Measurements from ENCODE around the gene AIDA.
"Not testable (repeated sequence)": the region's sequence is repeated elsewhere in the genome, so short reads cannot be mapped to it uniquely, and the experiment has no call there.

AIDA gene

GRCh38 chr1:222711319-222712252, 705 bp downstream of the AIDA start:
- DNase-seq (ENCODE audit: low read depth), result peak; percentile 46

DNA sequence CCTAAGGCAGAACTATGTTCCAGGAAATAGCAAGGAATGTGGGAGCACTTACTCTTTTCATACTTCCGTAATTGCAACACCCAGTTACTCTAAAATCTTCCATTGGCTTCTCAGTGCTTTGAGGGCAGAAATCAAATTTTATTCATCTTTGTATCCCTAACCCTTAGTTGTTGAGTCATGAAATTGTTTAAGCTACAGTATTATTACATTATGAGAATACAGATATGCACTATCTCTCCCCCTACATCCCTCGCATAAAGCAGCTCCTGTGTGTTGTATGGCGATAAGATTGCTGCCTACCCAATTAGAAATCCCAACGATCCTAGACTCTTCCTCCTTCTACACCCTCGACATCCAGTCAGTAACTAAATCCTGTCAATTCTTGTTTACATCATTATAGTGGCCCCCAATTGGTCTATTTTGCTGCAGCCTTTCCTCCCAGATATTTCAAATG, 2.6 kb downstream of the AIDA start:
- DNase-seq (ENCODE audit: low read depth), result no peak

GRCh38 chr1:222706815-222707214, 5.5 kb downstream of the AIDA start:
- no peak for DNase-seq (ENCODE audit: low read depth)

DNA sequence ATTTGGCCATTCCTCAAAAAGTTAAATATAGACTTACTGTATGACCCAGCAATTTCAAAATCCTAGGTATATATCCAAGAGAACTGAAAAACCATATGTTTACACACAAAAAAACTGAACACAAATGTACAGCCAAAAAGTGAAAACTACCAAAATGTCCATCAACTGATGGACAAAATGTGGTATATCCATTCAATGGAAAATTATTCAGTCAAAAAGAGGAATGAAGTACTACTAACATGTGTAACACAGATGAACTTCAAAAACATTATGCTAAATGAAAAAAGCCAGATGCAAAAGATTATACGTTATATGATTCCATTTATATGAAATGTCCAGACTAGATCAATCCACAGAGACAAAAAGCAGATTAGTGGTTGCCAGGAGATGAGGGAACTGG, 8.0 kb downstream of the AIDA start:
- DNase-seq (ENCODE audit: low read depth), result no peak

- no peak for DNase-seq (ENCODE audit: low read depth)
Observed at GRCh38 chr1:222702210-222702609, 10.1 kb downstream of the AIDA start.

- DNase-seq (ENCODE audit: low read depth), result no peak
Observed at GRCh38 chr1:222697826-222698225, 14.5 kb downstream of the AIDA start.

- no peak for DNase-seq (ENCODE audit: low read depth)
Observed at GRCh38 chr1:222697203-222697602, 15.1 kb downstream of the AIDA start.

DNA sequence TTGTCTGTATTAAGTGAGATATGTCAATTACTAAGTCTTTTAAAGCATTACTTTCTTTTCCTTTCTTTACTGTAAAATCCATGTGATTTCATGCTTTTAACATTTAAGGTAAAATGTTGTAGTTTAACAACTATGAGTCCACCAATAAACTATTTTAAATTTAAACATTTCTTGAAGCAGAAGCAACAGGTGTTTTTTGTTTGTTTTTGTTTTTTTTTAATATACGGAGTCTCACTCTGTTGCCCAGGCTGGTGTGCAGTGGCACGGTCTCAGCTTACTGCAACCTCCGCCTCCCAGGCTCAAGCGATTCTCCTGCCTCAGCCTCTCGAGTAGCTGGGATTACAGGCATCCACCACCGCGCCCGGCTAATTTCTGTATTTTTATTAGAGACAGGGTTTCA, 15.6 kb downstream of the AIDA start:
- no peak for DNase-seq (ENCODE audit: low read depth)

DNA sequence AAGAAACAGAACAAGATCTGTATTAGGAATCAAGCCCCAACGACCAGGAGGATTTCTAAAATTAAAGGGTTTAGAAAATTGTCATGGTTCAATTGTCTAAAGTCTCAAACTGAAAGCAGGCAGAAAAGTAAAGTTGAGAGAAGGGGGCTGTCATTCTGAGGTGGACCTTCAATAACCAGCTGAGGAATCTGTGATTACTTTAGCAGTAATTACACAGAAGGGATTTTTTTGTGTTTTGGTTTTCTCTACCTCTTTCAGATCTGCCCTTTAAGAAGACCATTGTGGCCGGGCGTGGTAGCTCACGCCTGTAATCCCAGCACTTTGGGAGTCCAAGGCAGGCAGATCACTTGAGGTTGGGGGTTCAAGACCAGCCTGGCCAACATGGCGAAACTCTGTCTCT, 17.4 kb downstream of the AIDA start:
- no peak for DNase-seq (ENCODE audit: low read depth)

GRCh38 chr1:222691016-222691415, 21.3 kb downstream of the AIDA start:
- no peak for DNase-seq (ENCODE audit: low read depth)

DNA sequence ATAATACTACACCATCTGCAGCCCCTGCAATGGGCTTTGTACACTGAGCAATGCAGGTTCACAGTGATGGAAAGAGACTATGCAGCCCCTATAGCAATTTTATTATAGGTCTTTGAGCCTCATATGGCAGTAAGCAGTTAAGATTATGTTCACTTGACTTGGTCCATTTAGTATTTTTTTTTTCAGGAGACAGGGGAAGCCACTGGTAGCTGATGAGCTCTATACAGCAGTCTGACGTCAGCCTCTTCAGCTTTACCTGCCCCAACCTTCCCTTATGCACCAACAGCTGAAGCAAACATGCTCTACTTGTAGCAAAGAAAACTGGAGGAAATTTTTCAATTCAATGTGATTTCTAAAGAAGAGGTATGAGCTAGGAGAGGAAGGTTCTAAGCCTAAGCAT, 32.2 kb downstream of the AIDA start:
- DNase-seq (ENCODE audit: low read depth), result no peak

GRCh38 chr1:222670110-222670509, 42.2 kb downstream of the AIDA start:
- DNase-seq (ENCODE audit: low read depth), result no peak

DNA sequence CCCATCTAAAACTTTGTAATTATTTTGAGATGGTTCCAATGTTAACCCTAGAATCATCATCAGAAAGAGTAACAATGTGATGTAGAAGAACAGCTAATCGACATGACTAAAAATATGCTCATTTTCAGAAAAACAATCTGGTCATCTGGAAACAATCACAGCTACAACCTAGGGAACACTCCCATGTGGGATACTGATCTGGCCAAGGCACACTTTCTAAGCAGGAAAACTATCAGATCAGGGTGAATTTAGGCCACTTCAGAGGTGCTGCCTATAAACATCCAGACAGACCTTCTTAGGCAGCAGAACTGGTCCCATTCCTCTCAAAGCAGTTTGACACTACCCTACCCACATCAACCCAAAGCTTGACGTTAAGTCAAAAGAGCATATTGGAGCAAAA, 43.2 kb downstream of the AIDA start:
- DNase-seq (ENCODE audit: low read depth), result not testable (repeated sequence)

DNA sequence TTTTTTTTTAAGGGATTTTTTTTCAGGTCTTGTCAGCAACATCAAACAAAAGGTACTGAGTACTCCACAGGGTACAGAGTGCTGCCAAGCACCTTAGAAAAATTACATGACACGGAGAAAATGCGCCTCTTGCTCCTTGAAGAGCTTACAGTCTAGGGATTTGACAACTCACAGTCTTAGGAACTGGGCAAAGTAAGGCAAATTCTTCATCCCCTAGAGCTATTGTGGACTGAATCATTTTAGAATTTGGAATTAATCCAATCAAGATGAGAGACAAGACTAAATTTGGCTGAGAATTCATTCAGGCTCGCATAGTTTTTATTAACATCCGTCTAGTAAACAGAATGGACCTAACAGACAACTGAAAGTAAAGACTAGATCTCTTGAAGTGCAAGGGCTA, 44.1 kb downstream of the AIDA start:
- DNase-seq (ENCODE audit: low read depth), result not testable (repeated sequence)

GRCh38 chr1:222665964-222666363, 46.3 kb downstream of the AIDA start:
- DNase-seq (ENCODE audit: low read depth), result no peak

DNA sequence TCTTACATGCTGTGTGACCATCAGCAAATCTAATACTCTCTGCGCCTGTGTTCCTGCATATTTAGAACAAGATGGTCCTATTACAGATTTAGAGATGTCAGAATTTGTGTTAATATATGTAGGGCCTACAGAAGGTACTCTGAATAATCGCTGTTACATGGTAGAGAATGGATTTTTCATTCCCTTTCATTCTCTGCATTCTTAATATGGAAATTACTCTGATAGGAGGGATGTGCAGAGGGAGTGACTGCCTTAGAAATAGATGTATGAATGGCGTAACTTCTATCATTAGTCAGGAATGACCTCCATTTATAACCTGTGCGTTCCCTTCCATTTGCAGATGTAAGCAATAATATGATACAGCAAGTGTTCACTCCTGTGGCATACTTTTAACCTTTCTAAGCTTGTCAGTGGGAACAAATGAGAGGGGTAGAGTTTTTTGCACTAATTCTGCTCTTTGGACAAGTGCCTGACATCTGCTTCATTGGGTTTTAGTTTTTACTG, 48.8 kb downstream of the AIDA start:
- DNase-seq (ENCODE audit: low read depth), result no peak

DNA sequence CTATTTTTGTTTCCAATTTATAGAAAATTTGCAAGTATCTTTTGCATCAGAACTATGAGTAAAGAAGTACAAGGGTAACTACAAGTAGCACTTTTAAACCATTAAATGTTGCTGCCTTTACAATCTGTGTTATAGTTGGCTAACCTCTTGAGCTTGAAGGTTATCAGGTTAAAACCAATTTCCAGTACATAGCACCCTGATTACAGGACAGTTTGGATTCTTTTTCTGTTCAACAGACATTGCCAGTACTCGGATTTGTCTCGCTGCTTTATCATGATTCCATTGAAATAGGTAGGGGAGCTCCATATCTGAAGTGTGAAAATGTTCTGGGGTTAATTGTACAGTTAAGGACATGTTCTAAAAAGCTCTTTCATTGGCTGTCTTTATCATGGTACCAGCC, 54.4 kb downstream of the AIDA start:
- DNase-seq (ENCODE audit: low read depth), result no peak

DNA sequence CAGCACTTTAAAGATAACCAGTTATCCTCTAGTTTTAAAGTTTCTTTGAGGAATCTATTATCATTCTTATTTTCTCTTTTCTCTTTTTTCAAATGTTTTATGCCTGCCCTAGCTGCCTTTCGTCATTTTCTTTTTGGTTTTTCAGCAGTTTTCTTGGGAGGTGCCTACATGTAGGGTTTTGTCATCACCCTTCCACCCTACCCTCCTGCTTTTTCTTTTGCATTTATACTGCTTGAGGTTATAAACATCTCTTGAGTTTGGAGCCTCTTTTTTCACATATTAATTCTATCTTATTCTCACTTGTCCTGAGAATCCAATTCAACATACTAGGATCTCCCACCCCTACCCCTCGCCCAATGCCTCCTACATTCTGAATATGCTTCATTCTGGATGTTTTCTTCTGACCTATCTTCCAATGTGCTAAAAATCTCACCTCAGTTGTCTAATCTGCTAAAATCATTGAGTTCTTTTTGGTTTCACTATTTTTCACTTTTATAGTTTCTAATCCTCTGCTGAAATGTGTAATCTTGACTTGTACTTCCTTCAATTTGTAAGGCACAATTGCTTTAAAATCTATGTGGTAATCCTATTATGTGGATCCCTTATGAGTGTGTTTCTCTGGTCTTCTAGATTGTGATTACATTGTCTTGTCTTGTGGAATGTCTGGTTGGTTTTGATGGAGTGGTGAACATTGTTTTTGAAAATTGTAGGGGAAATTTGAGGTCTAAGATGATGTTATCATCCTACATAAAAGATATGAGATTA, 55.7 kb downstream of the AIDA start:
- DNase-seq (ENCODE audit: low read depth), result no peak

DNA sequence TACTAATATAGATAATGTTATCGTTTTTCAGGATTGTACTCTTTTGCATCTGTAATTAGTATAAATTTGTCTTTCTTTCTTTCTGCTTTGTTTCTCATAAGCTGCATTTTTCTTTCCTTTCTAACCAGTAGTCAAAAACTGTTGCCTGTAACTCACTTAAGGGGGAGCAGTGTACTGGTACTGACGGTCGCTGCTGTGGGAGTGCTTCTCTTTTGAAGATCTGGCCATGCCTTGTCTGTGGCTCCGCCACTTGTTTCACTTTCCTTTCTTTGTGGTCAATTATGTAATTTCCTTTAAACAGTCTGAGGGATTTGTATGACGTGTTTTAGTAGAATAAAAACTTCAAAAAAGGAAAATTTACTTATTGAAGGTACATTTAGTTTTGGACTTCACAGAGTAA, 57.4 kb downstream of the AIDA start:
- DNase-seq (ENCODE audit: low read depth), result peak; percentile 54

DNA sequence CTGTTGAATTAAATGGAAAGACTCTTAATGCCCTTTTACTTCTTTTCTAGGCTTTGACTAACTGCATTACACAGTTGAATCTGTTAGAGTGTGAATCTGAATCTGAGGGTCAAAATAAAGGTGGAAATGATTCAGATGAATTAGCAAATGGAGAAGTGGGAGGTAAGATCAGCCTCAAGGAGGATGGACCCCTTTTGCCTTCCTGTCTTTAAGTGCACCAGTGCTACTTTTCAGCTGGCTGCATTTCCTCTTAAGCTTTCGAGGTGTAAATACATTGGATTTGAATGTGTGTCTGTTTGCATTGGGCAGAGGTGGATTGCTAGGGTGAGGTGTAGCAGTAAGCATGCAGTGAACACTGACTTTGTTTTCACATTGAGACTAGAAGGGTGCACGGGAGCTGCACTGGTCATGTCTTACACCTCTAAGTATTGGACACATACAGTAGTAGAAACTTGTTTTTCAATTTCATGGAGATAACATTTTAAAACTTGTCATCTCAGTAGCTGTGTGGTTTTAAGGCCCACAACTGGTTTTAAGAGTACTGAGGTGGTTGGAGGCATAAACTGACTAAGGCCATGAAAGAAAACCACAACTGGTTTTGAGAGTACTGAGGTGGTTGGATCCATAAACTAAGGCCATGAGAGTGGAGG, 59.0 kb downstream of the AIDA start:
- DNase-seq (ENCODE audit: low read depth), result no peak

DNA sequence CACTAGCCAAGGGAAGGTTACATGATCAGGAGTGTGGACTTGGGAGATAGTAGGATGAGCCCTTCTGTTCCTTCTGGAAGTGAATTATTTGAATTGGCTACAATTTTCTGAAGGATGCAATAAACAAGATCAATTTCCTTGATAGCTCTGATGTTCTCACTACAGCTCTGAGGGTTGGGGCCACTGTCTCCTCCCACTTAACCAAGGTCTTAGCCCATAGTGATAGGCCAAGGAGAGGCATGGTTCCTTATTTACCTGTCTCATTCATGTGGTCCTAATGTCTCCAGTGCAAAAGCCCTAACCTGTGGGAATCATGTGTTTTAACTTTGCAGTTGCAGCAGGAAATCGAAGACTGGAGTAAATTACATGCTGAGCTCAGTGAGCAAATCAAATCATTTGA, 59.6 kb downstream of the AIDA start:
- DNase-seq (ENCODE audit: low read depth), result no peak

- DNase-seq (ENCODE audit: low read depth), result no peak
Observed at GRCh38 chr1:222644636-222644980, 67.7 kb downstream of the AIDA start.

All from stimulated activated CD8-positive, alpha-beta memory T cell treated with anti-CD3 and anti-CD28 coated beads, Interleukin-12 subunit alpha, Interleukin-12 subunit beta, amount 100 ng/mL, for 4 hours (primary cell).